Ectodermal cell (in vitro differentiated cells): ENCODE results near the gene HMGCS2.

Experiments
- H3K27ac ChIP-seq: 2 replicates; pipeline ENCODE4 v1.7.0; 2013; ENCODE audit warnings: mild to moderate bottlenecking, low read depth, low read length; ENCODE audit not compliant: insufficient read depth, poor library complexity, severe bottlenecking
- H3K27me3 ChIP-seq: 2 replicates; pipeline ENCODE4 v1.7.0; 2013; ENCODE audit warnings: mild to moderate bottlenecking, low read length; ENCODE audit not compliant: insufficient read depth, control insufficient read depth, poor library complexity, severe bottlenecking
- H3K36me3 ChIP-seq: one replicate; pipeline ENCODE4 v1.7.0; 2013; ENCODE audit warnings: low read length; ENCODE audit not compliant: control insufficient read depth, insufficient read depth
- H3K4me1 ChIP-seq: one replicate; pipeline ENCODE4 v1.7.0; 2013; ENCODE audit warnings: low read length; ENCODE audit not compliant: control insufficient read depth, insufficient read depth
- H3K4me3 ChIP-seq: 2 replicates; pipeline ENCODE4 v1.7.0; 2013; ENCODE audit warnings: low read depth, low read length, control low read depth; ENCODE audit not compliant: insufficient read depth
- H3K9me3 ChIP-seq: 2 replicates; pipeline ENCODE4 v1.7.0; 2013; ENCODE audit warnings: mild to moderate bottlenecking, low read length, moderate library complexity; ENCODE audit not compliant: control insufficient read depth
- WGBS, 2 experiments: methylation state at CpG; one replicate each; pipeline ENCODE4 v1.1.7; 2013; ENCODE audit warnings: missing lambda C conversion rate in 2 of 2; 5-methylcytosine and 5-hydroxymethylcytosine counted together

HMGCS2 gene

DNA sequence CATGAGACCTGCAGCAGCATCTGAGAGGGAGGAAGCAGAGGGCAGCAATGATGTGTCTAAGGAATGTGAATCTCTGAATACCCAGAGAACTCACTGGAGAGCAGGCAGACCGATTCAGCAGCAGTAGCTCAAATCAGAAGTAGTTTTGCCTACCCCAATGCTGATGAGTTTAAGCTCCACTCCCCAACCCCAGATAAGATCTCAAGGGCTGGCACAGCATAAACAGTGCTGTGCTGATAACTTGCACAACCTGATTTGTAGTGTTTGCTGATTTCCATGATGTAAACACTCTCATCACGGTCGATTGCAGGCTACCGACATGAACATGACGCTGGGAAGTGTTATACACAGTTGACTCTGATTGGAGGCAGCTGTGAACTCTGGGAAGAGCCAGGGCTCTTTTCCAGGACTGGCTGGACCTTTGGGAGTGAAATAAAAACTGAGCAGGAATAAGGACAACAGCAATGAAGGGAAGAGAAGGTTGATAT lies 11.2 kb upstream of the HMGCS2 start:
- Histone ChIP-seq H3K9me3 (no peaks in the 10 kb centered on the region), H3K27me3 (no peaks in the 10 kb centered on the region), H3K36me3 (no peaks in the 10 kb centered on the region), H3K4me3 (no peak overlapping the region), H3K4me1 (peaks cover 21% of the 10 kb centered on the region), H3K27ac (no peak overlapping the region)
- WGBS, 2 experiments = 86 to 87% methylated on average over 5 of the region's 5 CpGs

DNA sequence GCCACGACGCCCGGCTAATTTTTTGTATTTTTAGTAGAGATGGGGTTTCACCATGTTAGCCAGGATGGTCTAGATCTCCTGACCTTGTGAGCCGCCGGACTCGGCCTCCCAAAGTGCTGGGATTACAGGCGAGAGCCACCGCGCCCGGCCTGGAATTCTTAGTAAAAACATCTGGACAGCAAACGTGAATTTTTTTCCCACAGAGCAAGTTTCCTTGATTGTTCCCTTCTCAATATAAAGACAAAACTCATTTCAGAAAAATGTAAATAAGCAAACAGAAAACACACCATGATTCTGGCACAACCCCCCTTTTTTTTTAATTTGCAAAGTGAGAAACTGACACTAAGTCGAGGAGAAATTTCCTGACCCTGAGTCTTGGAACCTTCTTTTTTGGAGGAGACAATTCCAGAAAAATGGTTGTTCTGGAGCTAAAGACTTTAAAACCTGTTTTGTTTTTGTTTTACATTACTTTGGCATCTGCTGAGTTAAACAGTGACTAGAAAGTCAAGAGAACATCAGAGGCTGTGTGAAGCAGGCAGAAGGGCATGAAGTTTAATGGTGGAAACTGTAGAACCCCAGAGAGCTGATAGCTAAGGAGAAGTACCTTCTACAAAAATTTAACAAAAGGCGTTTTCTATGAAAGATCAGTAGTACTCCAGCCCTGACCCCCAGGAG lies 10.3 kb upstream of the HMGCS2 start:
- WGBS, 2 experiments = 93% methylated on average over 13 of the region's 13 CpGs
- no peaks in the 10 kb centered on the region for H3K9me3 ChIP-seq
- H3K4me1 ChIP-seq = peaks cover 26% of the 10 kb centered on the region
- H3K4me3 ChIP-seq = no peak overlapping the region
- H3K36me3 ChIP-seq = no peaks in the 10 kb centered on the region
- H3K27me3 ChIP-seq = no peaks in the 10 kb centered on the region
- H3K27ac ChIP-seq = no peak overlapping the region

DNA sequence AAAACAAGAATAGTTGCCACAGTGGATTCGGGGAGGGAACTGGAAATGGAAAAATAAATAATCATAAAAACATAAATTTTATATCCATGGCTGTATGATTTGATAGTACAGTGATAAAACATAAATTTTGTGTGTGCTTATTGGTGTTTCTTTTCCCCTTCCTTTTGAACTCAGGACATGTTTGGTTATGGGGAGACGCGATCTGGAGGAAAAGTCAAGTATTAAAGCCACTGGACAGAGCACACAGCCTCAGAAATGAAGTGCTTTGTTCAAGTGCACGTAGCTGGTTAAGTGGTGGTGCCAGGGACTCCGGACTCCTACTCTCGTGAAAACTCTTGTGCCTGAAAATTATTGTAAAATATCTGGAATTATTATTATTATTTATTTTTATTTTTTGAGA lies 9.7 kb upstream of the HMGCS2 start:
- no peaks in the 10 kb centered on the region for H3K9me3 ChIP-seq
- H3K4me1 ChIP-seq = peaks cover 32% of the 10 kb centered on the region
- no peaks in the 10 kb centered on the region for H3K27me3 ChIP-seq
- 86 to 98% methylated on average over 3 to 4 of the region's 6 CpGs for WGBS, 2 experiments
- no peak overlapping the region for H3K27ac ChIP-seq
- H3K36me3 ChIP-seq = no peaks in the 10 kb centered on the region
- no peak overlapping the region for H3K4me3 ChIP-seq

DNA sequence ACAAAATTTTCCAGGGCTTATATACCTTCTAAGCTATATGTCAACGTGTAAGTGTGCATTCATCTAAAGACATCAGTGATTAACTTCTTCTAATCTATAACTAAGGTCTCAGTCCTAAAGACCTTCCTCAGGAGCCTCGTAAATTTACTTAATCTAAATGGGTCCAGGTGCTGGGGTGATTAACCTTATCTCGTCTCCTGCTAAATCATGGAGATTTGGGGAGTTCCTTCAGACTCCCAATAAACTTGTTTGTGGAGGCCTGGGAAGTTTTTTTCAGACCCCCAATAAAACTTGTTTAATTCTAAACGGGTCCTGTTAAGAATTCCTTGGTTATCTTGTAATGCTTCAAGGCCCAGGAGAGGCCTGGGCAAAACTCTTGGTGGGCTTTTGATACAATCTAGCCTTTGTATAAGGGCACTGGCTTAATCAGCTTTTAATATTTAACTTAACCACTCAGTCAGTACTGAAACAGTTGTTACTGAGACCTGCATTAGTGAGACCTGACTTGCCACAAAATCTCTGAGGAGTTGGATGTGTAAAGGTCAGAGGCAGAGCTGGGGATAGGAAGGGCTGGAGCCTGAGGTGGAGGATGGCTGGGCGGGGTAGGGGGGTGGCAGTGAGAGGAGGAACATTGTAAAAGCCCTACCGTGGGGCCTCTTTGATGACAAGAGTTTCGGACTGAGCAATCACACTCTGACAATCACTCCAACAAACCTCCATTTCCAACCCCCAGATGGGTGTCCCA lies 6.2 kb upstream of the HMGCS2 start:
- no peaks in the 10 kb centered on the region for H3K27me3 ChIP-seq
- no peaks in the 10 kb centered on the region for H3K36me3 ChIP-seq
- H3K4me3 ChIP-seq = no peak overlapping the region
- H3K4me1 ChIP-seq = peaks cover 42% of the 10 kb centered on the region
- WGBS, 2 experiments = 81 to 84% methylated on average over 7 of the region's 7 CpGs
- no peaks in the 10 kb centered on the region for H3K9me3 ChIP-seq
- peak overlapping the region; percentile 97 for H3K27ac ChIP-seq

DNA sequence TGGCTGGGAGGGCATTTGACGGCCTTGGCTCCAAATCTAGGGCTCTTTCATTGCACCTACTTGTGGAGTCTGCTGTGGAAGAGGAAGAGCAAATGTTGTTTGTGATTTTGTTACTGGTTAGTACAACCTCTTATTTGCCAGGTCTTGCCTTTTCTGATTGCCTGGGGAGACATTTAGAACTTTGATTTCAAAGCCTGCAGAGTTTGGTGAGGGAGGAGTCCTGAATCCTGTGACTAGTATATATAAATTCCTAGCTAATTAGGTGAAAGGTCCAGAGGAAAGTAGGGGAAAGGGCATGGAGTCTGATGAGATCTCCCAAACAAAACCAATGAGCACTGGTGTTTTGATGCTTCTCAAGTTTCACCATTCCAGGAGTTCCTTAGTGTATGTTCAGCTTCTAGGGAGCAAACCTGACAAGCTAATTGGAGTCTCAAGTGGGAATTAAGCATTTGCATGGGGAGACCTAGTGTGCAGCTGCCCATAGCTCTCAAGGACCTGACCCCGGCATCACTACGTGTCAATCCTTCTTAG lies 5.1 kb upstream of the HMGCS2 start:
- H3K4me3 ChIP-seq = no peak overlapping the region
- peak overlapping the region; percentile 97 for H3K27ac ChIP-seq
- 24 to 27% methylated on average over 3 of the region's 3 CpGs for WGBS, 2 experiments

DNA sequence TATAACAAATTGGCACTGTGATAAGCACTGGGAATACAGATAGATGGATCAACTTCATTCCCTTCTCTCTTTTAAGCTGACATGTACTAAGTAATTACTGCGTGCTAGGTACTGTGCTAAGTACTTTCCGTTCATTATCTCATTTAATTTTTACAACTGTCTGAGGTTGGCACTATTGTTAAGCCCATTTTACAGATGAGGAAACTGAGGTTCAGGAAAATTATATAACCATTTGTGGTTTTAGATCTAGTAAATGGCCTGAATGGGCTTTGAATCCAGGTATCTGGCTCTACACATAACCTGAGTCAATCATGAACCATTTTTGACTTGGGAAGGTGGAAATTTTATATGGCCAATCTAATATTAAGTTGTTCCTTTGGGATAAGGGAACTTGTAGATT lies 3.6 kb upstream of the HMGCS2 start:
- Histone ChIP-seq H3K36me3 (no peaks in the 10 kb centered on the region), H3K4me3 (no peak overlapping the region), H3K4me1 (peaks cover 58% of the 10 kb centered on the region), H3K27ac (no peak overlapping the region), H3K27me3 (no peaks in the 10 kb centered on the region), H3K9me3 (no peaks in the 10 kb centered on the region)
- whole genome bisulfite sequencing, 2 experiments = 87 to 97% methylated on average over 2 of the region's 2 CpGs

More for the DNA sequence above, 5.1 kb upstream of the HMGCS2 start:
- no peaks in the 10 kb centered on the region for H3K27me3 ChIP-seq
- no peaks in the 10 kb centered on the region for H3K9me3 ChIP-seq
- H3K36me3 ChIP-seq = no peaks in the 10 kb centered on the region
- H3K4me1 ChIP-seq = peaks cover 51% of the 10 kb centered on the region

DNA sequence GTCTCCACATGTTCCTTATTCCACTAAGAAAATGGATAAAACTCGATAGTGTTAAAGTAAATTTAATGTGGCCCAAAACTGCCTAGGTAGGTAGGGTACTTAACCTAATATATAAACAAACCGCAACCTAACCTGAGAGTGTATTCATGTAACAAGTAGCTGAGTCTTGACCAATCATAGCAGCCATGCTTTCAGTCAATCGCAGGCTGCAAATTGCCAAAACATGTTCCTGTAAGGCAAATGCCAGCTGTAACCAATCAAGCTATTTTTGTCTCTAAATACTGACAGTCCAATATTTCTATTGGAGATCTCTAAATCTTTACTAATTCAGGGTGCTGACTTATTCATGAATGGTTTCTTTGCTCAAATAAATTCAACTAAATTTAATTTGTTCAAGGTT lies 3.1 kb upstream of the HMGCS2 start:
- 87 to 96% methylated on average over 2 to 3 of the region's 3 CpGs for WGBS, 2 experiments
- H3K9me3 ChIP-seq = no peaks in the 10 kb centered on the region
- H3K4me1 ChIP-seq = peaks cover 58% of the 10 kb centered on the region
- H3K27ac ChIP-seq = no peak overlapping the region
- no peak overlapping the region for H3K4me3 ChIP-seq
- H3K36me3 ChIP-seq = no peaks in the 10 kb centered on the region
- H3K27me3 ChIP-seq = no peaks in the 10 kb centered on the region

DNA sequence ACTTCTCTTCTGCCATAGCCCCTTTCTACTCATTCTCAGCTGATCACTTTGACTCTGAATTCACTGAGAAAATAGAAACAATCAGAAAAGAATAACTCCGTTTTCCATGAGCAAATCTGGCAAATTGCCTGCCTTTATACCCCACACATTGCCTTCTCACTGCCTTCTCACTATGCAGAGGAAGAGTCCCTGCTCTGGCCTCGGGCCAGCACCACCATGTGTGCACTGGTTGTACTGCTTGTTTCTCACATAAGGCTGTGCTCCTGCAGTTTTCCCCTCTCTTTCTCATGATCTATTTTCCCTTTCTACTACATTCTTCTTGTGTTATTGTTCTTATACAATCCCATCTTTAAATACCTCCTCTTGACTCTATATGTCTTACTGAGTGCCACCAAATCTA lies 2.3 kb upstream of the HMGCS2 start:
- Histone ChIP-seq H3K27me3 (no peaks in the 10 kb centered on the region), H3K4me1 (peaks cover 58% of the 10 kb centered on the region), H3K9me3 (no peaks in the 10 kb centered on the region), H3K27ac (no peak overlapping the region), H3K4me3 (no peak overlapping the region), H3K36me3 (no peaks in the 10 kb centered on the region)
- WGBS, 2 experiments = 53 to 60% methylated on average over 2 of the region's 2 CpGs

DNA sequence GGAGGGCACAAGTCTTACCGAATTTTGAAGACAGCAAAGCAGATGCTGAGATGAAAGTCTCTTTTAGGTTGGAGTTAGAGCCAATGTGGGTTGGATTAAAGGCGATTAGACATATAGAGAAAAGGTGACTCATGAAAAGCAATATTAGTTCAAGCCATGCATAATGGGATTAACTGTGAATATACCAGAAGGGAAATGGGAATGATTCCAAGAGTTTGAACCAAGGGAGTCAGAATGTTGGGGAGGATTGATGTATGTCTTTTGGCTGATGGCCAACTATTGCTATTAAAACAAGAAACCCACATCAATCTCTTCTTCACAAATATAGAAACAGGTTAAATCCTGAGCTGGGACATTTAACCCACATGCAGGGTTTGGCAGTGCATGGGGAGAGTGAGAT lies 1.2 kb downstream of the HMGCS2 start:
- no peaks in the 10 kb centered on the region for H3K9me3 ChIP-seq
- H3K27ac ChIP-seq = no peak overlapping the region
- WGBS, 2 experiments = 92% methylated on average over 2 of the region's 2 CpGs
- H3K4me1 ChIP-seq = peaks cover 28% of the 10 kb centered on the region
- no peak overlapping the region for H3K4me3 ChIP-seq
- no peaks in the 10 kb centered on the region for H3K27me3 ChIP-seq
- no peaks in the 10 kb centered on the region for H3K36me3 ChIP-seq

DNA sequence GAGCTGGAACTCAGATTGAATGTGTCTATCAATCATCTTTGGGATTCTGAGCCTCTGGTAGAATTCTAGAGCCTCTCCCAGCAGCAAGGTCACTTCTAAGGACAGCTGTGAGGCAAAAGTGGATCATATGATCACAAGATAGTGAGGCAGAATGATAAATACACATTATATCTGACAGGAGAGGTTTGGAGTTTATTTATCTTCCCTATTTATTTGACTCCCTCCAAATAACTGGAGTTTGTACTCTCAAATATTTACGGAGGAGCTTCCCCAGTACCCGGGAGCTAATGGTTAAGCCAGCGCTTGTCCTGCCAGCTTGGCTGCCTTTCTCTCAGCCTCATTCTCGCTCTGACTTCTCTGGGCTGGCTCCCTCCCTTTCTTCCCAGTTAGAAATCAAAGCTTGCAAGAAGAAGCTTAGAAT lies 2.3 kb downstream of the HMGCS2 start:
- 87 to 94% methylated on average over 4 of the region's 4 CpGs for WGBS, 2 experiments
- no peak overlapping the region for H3K4me3 ChIP-seq

More for the DNA sequence above, 2.3 kb downstream of the HMGCS2 start:
- Histone ChIP-seq H3K36me3 (no peaks in the 10 kb centered on the region), H3K4me1 (peaks cover 22% of the 10 kb centered on the region), H3K27ac (no peak overlapping the region), H3K27me3 (no peaks in the 10 kb centered on the region), H3K9me3 (no peaks in the 10 kb centered on the region)
